ENCODE results near the gene CCDC73.
"Not testable (repeated sequence)": the region's sequence is repeated elsewhere in the genome, so short reads cannot be mapped to it uniquely, and the experiment has no call there.

The CCDC73 gene

DNA sequence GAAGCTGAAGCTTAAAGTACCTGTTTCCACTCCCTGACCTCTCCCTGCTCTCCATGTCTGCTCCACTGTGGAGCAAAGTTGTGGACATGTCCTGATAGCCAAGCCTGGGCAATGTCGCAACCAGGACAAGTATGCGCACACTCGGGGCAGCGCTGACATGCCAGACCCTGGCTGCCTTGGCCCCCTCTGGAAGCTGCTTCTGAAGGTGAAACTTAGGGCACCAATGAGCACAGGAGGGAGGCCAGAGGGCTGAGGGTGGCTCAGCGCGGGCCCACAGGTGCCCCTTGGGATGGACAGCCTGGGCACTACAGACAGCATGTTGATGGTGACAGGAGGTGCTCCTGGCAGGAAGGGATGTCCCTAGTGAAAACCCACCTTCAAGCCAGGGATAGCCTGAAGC, 90.2 kb downstream of the CCDC73 start:
- DNase-seq, result no peak

DNA sequence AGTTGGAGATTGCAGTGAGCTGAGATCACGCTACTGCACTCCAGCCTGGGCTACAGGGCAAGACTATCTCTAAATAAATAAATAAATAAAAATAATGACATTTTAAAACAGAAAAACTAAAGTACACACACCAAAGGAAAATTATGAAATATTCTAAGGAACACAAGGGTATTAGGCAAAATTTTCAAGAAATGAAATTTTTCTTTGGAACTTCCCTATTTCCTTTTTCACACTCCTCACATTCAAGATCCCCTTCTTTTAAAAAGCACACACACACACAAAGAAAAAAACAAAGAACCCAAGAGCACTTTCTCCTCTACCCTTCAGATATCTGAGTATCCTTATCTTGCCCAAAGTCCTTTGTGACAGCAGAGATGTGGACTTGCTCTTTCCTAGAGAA, 92.8 kb downstream of the CCDC73 start:
- no peak for DNase-seq

DNA sequence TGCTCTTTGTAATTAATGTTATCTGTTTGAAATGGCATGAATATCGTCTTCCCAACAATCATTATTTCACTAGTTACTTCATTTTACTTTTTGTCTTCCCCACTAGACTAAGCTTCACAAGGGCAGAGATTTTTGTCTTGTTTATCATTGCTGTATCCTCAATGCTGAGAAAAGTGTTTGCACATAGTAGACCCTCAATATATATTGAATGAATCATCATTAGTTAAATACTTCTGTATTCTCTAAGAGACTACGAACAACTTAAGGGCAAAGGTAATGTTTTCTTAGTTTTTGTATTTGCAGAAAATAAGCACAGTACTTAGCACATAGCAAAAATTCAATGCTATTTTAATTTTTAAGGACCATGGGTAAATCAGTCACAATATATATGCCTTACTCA, 95.9 kb downstream of the CCDC73 start:
- DNase-seq, result no peak

DNA sequence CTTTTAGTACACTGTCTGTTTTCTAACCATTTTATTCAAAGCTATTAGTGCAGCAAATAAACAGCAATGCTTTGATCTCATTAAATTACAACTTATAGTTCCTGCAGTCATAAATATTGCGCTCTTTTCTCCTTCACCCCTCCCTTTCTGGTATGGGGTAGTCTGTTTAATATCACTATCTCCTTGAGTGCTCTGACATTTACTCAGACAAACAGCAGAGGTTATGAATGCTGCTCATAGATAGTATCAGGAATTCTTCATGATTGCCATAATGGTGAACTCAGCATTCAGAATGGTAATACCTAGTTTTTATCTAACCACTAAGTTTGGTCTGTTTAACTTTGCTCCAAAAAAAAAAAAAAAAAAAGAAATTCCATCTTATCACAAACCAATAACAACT, 123.4 kb downstream of the CCDC73 start:
- no peak for DNase-seq

DNA sequence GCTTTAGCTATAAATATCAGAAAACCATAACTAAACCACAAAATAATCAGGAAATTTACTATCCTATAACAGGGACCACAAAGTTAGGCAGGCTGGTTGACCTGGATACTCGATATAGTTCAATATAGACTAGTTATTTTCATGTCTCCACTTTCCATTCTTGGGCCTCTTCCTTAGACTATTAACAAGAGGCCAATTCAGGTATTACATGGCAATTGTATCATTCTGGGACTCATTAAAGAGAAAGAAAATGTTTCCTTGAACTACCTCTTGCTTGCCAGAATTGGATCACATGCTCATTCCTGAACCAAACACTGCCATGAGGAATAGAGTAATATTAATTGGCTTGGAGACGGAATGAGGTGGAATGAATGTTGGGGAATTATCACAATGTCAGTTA, 134.8 kb downstream of the CCDC73 start:
- DNase-seq, result no peak

DNA sequence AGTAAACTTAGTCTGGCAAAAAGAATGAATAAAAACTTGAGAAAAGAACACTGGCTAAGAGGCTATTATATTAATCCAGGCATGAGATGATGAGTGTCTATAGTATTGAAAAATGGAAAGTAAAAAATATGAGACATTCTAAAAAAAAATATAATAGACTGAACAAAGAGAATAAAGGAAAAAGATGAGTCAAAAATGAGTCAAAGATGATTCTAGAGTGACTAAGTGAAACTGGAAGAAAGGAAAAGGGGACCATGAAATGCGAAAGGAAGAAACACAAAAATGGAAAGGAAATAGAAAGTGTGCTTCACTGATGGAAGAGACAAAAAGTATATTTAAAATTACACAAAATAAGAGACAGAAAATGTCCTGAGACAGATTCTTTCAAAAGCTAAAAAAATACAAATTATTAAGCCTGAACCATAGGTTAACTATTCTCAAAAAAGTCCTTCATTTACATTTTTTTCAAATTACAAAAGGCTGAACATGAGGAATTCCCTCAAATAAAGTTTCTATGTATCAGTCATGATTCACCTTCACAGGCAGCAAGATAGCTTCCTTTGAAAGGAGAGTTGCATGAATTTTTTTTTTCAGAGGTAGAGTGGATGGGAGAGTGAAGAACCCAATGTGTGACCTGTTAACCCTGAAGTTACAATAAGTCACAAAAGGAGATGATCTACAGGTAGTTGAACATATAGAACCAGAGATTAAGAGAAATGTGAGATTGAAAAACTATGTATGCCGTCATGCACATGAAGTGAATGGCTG, 135.6 kb downstream of the CCDC73 start:
- no peak for DNase-seq

DNA sequence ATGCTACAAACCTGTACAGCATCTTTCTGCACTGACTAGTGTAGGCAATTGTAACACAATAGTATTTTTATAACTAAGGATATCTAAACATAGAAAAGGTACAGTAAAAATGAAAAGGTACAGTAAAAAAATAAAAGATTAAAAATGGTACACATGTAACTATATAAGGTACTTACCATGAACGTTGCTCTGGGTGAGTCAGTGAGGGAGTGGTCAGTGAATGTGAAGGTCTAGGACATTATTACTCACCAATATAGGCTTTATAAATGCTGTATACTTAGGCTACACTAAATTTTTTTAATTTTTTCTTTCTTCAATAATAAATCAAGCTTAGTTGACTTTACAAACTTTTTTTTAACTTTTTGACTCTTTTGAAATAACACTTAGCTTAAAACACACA, 150.9 kb downstream of the CCDC73 start:
- DNase-seq, result no peak

DNA sequence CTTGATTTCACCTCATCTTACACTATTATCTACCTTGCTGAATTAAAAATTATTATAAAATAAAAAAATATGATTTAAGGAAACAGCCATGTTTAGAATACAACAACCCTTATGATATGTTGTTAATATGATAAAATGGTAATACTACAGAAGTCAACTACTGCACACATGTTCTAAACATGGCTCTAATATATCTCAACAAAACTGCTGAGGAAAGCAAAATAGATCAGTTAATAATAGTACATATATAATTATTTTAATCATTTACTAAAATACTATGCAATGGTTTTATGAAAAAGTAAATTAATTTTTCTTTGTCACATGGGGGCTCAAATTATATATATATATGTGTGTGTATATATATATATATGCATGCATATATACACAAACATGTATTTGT, 153.1 kb downstream of the CCDC73 start:
- no peak for DNase-seq

DNA sequence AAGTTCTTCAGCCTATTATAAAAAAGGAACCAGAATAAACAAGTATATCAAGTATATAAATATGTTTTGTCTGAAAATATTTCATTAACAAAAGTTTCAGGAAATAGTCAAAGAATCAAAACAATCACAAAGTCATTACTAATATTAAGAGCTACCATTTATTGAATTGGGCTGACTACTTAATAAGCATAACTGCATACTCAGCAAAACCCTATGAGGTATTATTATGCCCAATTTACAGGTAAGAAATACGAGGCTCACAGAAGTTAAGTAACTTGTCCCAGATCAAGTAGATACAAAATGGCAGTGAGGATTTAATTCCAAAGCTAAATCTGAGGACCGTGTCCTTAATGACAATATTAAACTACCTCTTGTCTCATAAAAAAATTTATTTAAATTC, 158.6 kb downstream of the CCDC73 start:
- DNase-seq, result no peak

DNA sequence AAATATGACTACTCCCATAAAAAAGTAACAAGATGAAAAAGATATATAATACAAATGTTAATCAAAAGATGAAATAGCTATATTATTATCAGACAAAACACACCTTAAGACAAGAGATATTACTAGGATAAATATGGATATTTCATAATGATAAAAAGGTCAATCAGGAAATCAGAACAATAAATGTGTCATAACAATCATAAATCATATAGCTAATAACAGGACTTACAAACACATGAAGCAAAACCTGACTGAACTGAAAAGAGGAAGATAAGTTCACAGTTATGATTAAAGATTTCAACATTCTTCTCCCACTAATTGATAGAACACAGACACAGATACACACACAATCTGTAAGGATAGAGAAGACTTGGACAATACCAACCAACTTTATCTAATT, 163.6 kb downstream of the CCDC73 start:
- no peak for DNase-seq

DNA sequence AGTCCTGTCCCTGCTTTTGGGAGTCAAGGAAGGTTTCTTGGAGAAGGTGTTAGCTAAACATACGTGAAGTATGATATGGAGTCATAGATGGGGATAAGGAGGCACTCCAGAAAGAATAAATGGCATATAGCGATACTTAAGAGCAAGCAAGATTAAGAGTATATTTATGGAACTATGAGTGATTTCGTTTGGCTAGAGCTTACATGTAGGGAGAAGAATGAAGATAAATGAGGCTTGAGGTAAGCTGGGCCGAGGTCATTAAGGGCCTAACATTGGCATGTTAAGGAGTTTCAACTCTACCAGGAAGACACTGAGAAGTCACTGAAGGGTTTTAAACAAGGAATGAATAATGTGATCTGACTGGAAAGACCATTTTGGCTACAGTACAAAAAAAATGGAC, 177.6 kb downstream of the CCDC73 start:
- DNase-seq, result no peak

DNA sequence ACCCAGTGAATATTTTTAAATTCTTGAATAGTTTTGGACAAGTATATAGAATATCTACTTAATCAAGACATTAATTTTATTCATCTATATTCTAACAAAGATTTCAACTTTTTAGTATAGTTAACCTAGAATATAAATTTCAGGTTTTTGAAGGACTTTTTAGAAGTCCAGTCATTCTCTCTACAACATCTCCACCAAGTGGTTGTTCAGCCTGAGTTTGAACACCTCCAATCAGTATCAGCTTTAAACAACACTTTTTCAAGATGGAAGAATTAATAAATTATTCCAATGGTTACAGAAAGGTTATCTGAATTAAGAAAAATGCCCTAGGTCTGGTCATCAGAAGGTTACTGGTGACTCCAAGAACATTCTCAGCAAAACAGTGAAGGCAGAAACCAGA, 179.0 kb downstream of the CCDC73 start:
- DNase-seq, result no peak

DNA sequence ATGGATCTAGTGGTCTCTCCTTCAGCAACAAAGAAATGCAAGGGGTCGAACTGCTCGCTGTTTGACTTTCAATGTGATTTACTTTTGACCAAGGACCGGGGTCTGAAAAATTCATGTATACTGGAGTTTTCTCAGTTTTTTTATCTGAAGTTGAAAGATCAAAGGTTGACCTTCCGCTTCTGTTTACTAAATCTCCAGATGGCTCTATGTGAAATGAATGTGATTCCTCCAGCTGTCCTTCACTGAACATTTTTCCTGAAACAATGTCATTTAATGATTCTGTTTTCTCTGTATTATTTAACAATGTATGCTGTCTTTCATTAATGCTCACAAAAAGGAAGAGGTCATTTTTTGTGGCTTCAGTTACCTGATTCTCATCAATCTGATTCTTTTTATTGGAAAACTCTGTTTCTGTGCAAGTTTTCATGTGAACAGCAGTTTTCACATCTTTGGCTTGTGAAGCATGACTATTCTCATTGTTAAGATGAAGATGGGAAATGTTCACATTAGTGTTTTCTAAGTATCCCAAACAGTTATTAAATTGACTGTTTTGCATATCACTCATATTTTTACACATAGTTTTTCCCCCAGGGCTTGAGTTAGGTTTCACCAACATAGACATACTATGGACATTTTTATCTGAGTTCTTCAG, 180.8 kb downstream of the CCDC73 start:
- DNase-seq, result no peak

DNA sequence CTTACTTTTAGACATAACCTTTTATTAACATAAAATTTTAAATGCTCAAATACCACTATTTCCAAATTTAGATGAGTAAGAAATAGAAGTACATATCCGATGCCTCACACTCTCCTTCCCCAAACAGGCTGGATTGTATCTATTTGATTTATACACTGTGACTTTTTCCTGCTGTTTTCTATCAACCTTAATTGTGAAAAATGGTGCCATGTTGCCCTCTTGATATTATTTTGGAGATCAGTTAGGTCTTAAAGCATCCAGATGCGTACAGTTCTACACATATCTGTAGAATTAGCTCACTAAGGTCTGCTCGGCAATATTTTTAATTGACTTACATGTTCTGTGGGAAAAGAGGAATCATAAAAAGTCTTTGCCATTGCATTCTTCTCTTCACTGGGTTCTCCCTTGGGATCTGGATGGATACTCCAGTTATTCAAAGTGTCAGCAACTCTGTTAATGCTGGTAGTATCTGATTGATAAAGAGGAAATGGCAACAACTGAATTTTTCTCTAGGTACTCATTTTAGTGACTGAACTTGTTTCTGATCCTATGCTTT, 183.6 kb downstream of the CCDC73 start:
- no peak for DNase-seq

DNA sequence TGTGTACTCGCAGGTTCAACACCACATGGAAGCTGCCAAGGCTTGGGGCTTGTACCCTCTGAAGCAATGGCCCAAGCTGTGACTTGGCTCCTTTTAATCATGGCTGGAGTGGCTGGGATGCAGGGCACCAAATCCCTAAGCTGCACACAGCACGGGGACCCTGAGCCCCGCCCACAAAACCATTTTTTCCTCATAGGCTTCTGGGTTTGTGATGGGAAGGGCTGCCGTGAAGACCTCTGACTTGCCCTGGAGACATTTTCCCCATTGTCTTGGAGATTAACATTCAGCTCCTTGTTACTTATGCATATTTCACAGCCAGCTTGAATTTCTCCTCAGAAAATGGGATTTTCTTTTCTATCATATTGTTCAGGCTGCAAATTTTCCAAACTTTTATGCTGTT, 185.6 kb downstream of the CCDC73 start:
- DNase-seq, result not testable (repeated sequence)

DNA sequence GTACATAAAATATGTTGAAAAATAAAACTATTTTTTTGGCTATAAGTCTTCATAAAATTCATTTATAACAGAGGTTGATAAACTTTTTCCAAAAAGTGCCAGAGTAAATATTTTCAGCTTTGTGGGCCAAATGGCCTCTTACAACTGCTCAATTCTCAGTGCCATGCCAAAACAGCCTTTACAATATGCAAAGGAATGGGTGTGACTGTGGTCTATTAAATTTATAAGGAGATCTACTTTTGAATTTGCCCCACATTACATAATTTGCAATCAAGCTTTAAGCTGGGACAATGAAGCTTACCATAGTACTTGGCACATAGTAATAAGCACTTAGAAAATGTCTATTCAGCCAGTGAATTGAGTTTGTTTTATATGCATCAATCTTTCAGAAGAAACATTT, 188.2 kb downstream of the CCDC73 start:
- no peak for DNase-seq

DNA sequence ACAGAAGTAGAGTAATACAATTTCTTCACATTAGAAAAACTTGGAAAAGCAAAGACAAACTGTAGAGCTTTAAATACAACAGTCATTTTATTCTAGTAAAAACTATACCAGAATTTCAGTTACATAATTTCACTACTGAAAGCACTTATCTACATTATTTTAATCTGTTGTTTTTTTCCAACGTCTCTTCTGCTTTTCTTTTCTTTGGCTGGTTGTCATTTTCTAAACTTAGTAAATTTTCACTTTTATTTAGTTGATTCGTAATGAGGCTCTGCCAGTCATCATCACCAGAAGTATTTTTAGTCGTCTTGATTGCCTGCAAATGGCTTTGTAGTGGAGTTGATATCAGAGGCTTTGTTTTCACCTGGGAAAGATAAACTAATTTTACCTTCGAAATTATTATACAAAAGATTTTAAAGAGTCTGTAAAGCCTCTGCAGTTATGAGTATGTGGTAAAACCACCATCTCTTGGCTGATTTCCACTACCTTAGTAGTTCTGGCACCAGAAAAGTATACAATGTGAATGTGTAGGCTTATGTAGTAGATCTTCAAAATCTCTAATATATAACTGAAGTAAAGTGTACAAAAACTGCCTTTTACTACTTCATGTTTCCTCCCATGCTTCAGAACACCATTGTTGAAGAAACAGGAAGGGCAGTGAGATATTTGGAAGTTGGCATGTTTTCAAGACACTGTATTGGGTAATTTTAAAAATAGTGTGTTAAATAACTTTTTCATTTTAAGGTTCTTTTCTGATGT, 191.6 kb downstream of the CCDC73 start:
- DNase-seq, result no peak

DNA sequence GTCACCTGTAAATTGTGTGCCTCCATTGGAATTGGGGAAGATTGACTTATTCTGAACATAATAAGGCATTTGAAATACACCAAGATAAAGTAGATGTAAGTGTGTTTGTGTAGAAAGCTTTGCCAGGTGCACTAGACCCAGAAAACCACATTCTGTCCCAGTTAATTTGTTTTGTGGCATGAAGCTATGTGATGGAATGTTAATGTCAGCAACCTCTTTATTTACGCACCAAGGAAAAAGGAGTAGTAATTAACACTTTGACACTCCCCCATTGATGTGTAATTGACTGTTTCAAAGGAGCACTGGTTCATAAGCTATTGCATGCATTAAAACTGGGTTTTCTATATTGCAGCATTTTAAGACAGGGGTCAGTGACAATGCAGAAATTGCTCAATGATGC, 196.5 kb downstream of the CCDC73 start:
- DNase-seq, result no peak

DNA sequence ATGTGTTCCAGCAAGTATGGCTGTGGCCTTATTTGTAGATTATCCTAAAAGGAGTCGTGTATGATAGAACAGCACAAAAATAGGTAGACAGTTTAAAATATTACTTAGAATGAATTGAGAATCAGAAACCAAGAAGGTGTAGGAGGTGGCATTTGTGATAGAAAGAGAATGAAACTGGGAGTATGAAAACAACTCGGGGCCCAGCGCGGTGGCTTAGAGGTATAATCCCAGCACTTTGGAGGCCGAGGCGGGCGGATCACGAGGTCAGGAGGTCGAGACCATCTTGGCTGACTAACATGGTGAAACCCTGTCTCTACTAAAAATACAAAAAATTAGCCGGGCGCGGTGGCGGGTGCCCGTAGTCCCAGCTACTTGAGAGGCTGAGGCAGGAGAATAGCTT, 198.3 kb downstream of the CCDC73 start:
- DNase-seq, result not testable (repeated sequence)

DNA sequence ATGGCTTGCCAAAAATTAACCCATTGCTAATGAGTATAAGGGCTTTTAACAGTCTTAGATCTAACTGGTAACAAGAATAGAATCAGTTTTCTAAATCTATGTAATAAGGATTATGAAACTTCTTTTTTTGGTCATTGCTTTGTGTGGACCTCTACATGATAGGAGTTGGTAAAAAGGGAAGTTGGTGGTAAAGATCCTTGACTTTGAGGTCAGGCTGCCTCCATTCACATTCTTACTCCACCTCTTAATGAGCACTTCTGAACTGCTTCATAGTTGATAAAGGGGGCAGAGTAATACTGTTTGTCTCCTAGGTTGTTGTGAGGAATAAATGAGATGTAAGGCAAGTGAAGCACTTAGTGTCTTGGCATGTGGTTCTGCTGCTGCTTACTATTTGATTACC, 200.2 kb downstream of the CCDC73 start:
- no peak for DNase-seq

DNA sequence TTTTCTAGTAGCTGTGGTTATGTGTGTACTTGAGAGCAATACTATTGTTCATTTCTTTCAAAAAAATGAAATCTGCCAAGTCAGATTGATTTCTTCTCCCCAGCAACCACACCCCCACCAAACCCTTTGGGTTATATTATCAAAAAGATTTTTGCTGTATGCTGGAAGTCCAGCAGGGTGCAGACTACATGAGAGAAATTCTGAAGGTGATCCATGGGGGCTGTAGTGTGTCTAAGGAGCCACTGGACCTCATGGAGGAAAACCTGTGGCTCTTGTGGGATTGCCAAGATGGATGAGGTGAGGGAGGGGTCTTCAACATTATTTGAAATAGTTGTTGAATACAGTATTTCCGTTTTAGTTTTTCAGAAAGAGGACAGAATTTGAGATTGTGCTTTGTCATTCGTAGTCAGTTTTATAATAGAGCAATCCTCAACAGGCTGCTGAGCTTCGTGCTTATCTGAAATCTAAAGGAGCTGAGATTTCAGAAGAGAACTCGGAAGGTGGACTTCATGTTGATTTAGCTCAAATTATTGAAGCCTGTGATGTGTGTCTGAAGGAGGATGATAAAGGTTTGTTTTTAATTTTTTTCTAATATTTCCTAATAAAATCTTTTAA, 207.8 kb downstream of the CCDC73 start:
- DNase-seq, result peak; percentile 28

DNA sequence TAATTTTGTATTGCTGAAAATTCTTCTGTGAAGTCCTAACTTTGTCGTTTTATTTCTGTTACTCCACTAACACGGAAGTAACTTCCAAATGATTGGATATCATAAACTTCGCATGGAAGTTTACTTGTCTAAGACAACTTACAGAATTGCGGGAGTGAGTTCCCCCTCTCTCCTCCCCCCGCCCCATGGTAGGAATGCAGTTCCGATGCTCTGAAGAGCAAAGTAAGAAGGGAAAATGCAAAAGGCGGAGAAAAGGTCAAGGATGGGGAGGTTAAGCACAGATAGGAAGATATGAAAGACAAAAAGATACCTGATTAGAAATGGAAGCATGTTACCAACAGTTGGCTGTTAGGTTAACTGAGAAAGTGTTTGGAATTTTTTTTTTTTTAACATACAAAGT, 209.5 kb downstream of the CCDC73 start:
- no peak for DNase-seq

All from 8988T (cell line).